PC-3 (cell line): ENCODE results near the gene FHAD1.

Experiments used
- EZH2 ChIP-seq: fragments of 300-600 bp; sonication (generic); IDR thresholded peaks from one replicate; pipeline ENCODE4 v1.6.1; 2017; ENCODE audit warnings: antibody characterized with exemption, mild to moderate bottlenecking, low read length; ENCODE audit not compliant: unreplicated experiment
- TF ChIP-seq, protein P1 (sequence below): fragments of 300-600 bp; sonication (generic); conservative IDR thresholded peaks from 2 replicates; pipeline ENCODE4 v1.5.1; 2017; ENCODE audit warnings: antibody characterized with exemption, low read depth, mild to moderate bottlenecking, low read length

DNA sequence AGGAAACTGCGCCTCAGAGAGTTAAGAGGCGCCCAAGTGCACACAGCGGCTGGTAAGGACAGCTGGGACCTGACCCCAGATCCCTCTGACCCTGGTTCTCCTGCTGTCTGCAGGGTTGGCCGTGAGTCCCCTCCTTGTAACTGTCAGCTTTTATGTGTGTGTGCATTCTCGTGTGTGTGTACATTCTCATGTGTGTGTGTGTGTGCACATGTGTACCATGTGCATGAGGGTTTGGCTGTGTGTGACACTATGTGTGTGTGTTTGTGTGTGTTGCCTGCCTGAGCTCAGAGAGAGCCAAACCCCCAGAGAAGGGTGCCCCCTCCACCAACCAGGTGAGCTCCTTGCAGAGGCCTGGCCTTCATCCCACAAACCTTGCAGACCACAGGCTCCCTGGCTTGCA lies 136.8 kb downstream of the FHAD1 start:
- no peak for TF ChIP-seq EZH2
- TF ChIP-seq, protein P1, sequence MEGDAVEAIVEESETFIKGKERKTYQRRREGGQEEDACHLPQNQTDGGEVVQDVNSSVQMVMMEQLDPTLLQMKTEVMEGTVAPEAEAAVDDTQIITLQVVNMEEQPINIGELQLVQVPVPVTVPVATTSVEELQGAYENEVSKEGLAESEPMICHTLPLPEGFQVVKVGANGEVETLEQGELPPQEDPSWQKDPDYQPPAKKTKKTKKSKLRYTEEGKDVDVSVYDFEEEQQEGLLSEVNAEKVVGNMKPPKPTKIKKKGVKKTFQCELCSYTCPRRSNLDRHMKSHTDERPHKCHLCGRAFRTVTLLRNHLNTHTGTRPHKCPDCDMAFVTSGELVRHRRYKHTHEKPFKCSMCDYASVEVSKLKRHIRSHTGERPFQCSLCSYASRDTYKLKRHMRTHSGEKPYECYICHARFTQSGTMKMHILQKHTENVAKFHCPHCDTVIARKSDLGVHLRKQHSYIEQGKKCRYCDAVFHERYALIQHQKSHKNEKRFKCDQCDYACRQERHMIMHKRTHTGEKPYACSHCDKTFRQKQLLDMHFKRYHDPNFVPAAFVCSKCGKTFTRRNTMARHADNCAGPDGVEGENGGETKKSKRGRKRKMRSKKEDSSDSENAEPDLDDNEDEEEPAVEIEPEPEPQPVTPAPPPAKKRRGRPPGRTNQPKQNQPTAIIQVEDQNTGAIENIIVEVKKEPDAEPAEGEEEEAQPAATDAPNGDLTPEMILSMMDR: no peak
